GM23248 (cell line): ENCODE data around the gene HSD3B1.

Source experiments
- EZH2 ChIP-seq: fragments of 200-600 bp; sonication (generic); IDR thresholded peaks from 2 replicates; pipeline ENCODE4 v1.6.1; 2018; ENCODE audit warnings: antibody characterized with exemption, mild to moderate bottlenecking; ENCODE audit not compliant: insufficient read depth, poor library complexity, severe bottlenecking
- EZH2phosphoT487 ChIP-seq: fragments of 200-600 bp; sonication (generic); IDR thresholded peaks from 2 replicates; pipeline ENCODE4 v1.6.1; 2018; ENCODE audit warnings: antibody characterized with exemption, moderate library complexity, mild to moderate bottlenecking, low read depth; ENCODE audit not compliant: insufficient read depth

GRCh38 chr1:119481951-119482350 lies 25.1 kb upstream of the HSD3B1 start:
- no peak for TF ChIP-seq EZH2phosphoT487
- no peak for TF ChIP-seq EZH2
